NB4 (cell line): ENCODE data around the gene TADA2B.

ENCODE experiments used
- MYC ChIP-seq: IDR thresholded peaks from 2 replicates; pipeline ENCODE4 v1.6.1; 2011; ENCODE audit warnings: low read depth, low read length
- POLR2A ChIP-seq: IDR thresholded peaks from 2 replicates; pipeline ENCODE4 v1.6.1; 2011; ENCODE audit warnings: mild to moderate bottlenecking; ENCODE audit not compliant: insufficient read length; ENCODE audit errors: extremely low read depth
- TF ChIP-seq, protein P1 (sequence below): IDR thresholded peaks from one replicate; pipeline ENCODE4 v1.5.1; 2012; ENCODE audit warnings: low read depth, low read length
- TF ChIP-seq, protein P2 (sequence below): IDR thresholded peaks from 2 replicates; pipeline ENCODE4 v1.6.1; 2011; ENCODE audit warnings: low read depth, low read length

DNA sequence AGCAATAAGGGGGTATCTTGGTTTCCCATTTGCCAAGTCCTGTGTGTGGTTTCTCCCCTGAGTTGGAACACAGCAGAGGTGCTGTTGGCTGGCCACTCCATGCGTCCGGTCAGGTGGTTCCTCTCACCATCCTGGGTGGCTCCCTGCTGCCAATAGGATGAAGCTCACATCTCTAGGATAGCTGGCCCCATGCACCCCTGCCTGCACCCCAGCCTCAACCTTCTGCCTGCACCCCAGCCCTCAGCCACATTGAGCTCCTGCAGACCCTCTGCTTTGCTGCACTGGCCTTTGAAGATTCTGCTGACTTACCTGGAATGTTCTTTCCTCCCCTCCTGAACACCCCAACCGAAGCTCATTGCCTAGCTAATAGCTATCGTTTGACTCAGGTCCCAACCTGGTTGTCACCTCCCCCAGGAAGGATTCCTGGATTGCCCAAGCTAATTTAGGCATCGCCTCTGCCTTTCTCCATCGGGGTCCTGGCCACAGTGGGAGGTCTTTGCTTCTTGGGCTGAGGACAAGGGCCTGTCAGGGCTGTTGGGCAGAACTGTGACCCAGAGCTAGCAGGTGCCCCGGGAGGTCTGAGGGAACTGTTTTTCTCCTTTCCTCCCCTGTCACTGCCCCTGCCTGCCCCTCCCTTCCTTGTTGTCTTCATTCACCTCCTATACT, 61.3 kb downstream of the TADA2B start:
- TF ChIP-seq, protein P1, sequence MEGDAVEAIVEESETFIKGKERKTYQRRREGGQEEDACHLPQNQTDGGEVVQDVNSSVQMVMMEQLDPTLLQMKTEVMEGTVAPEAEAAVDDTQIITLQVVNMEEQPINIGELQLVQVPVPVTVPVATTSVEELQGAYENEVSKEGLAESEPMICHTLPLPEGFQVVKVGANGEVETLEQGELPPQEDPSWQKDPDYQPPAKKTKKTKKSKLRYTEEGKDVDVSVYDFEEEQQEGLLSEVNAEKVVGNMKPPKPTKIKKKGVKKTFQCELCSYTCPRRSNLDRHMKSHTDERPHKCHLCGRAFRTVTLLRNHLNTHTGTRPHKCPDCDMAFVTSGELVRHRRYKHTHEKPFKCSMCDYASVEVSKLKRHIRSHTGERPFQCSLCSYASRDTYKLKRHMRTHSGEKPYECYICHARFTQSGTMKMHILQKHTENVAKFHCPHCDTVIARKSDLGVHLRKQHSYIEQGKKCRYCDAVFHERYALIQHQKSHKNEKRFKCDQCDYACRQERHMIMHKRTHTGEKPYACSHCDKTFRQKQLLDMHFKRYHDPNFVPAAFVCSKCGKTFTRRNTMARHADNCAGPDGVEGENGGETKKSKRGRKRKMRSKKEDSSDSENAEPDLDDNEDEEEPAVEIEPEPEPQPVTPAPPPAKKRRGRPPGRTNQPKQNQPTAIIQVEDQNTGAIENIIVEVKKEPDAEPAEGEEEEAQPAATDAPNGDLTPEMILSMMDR, result no peak
- TF ChIP-seq POLR2A, result no peak
- TF ChIP-seq, protein P2, sequence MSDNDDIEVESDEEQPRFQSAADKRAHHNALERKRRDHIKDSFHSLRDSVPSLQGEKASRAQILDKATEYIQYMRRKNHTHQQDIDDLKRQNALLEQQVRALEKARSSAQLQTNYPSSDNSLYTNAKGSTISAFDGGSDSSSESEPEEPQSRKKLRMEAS, result no peak
- TF ChIP-seq MYC, result no peak
